GM19025 (cell line): Measurements from ENCODE around the gene RNF208.
"Not testable (repeated sequence)": the region's sequence is repeated elsewhere in the genome, so short reads cannot be mapped to it uniquely, and the experiment has no call there.

Experiments
- ATAC-seq: cut with Tn5 transposase; IDR thresholded peaks from one replicate; pipeline ENCODE4 v1.9.1; 2021; ENCODE audit warnings: mild to moderate bottlenecking, low read depth, moderate library complexity; ENCODE audit not compliant: unreplicated experiment

The RNF208 gene

GRCh38 chr9:137240318-137240840 lies 18.3 kb upstream of the RNF208 start:
- peak; percentile 14 for ATAC-seq

GRCh38 chr9:137239541-137240200 lies 17.6 kb upstream of the RNF208 start:
- ATAC-seq = not testable (repeated sequence)

- ATAC-seq = no peak
Measured at GRCh38 chr9:137237759-137238726, 16.0 kb upstream of the RNF208 start.

- no peak for ATAC-seq
Measured at GRCh38 chr9:137236936-137237421, 14.9 kb upstream of the RNF208 start.

GRCh38 chr9:137236238-137236935 lies 14.3 kb upstream of the RNF208 start:
- no peak for ATAC-seq

- ATAC-seq = no peak
Measured at GRCh38 chr9:137235424-137236237, 13.6 kb upstream of the RNF208 start.

- no peak for ATAC-seq
Measured at GRCh38 chr9:137234758-137235423, 12.9 kb upstream of the RNF208 start.

GRCh38 chr9:137234055-137234697 lies 12.1 kb upstream of the RNF208 start:
- ATAC-seq = no peak

- no peak for ATAC-seq
Measured at GRCh38 chr9:137233143-137233980, 11.3 kb upstream of the RNF208 start.

GRCh38 chr9:137232510-137232909 lies 10.5 kb upstream of the RNF208 start:
- no peak for ATAC-seq

GRCh38 chr9:137232101-137232500 lies 10.1 kb upstream of the RNF208 start:
- no peak for ATAC-seq

GRCh38 chr9:137231372-137232039 lies 9.5 kb upstream of the RNF208 start:
- ATAC-seq = no peak

GRCh38 chr9:137230705-137231371 lies 8.8 kb upstream of the RNF208 start, which contains the start of gene SLC34A3:
Gene SLC34A3, plus strand, starts transcription at chr9:137230901. Its CDS starts 802 bp downstream, at chr9:137231703.
- ATAC-seq = no peak

GRCh38 chr9:137229903-137230704 lies 8.1 kb upstream of the RNF208 start:
- ATAC-seq = no peak

- ATAC-seq = no peak
Measured at GRCh38 chr9:137228968-137229896, 7.2 kb upstream of the RNF208 start.
